ENCODE measurements around the gene EPS8. TPM values are rescaled to one million over a fixed set of nuclear protein-coding genes. Genes with fewer than 3 reads are reported as not detected.

The EPS8 gene
- polyA plus RNA-seq, 3 donors, result 4.1 to 4.8 (median 4.3) TPM

- Histone ChIP-seq H3K27ac (ENCODE audit: low read depth in 1 of 2, low read length in 2 of 2) (no peak overlapping the region), H3K4me3 (replicated peaks in 1 of 3; ENCODE audit: low read depth in 2 of 3, low read length in 3 of 3) (no peak overlapping the region), H3K36me3 (replicated peaks in 1 of 2; ENCODE audit: control insufficient read depth in 1 of 2, insufficient read depth in 2 of 2, low read length in 2 of 2) (peaks cover 22 to 59% of the 10 kb centered on the region in 2 donors), H3K4me1 (ENCODE audit: control insufficient read depth in 1 of 2, insufficient read depth in 2 of 2, low read length in 2 of 2) (peaks cover 0 to 2% of the 10 kb centered on the region in 2 donors), H3K4me2 (replicated peaks; ENCODE audit: extremely low read depth, low read length, poor library complexity, severe bottlenecking) (no peak overlapping the region), H3K9me3 (replicated peaks in 1 of 2; ENCODE audit: control insufficient read depth in 1 of 2, insufficient read depth in 1 of 2, low read length in 2 of 2) (no peaks in the 10 kb centered on the region), H4K20me1 (ENCODE audit: insufficient read depth, low read length) (no peaks in the 10 kb centered on the region), H2AFZ (ENCODE audit: insufficient read depth, low read depth, low read length, poor library complexity, severe bottlenecking) (no peak overlapping the region), H3K79me2 (ENCODE audit: insufficient read depth, low read length) (no peaks in the 10 kb centered on the region), H3K9ac (ENCODE audit: insufficient read depth, low read length, poor library complexity, severe bottlenecking) (no peak overlapping the region), H3K27me3 (ENCODE audit: control insufficient read depth in 2 of 2, insufficient read depth in 2 of 2, low read length in 2 of 2) (no peaks in the 10 kb centered on the region)
- TF ChIP-seq CTCF (IDR thresholded peaks at IDR 0.05), result no peak
- Mint-ChIP-seq H3K27me3 (ENCODE audit: low read depth in 3 of 3) (peaks cover 0 to 6% (median 0%) of the 10 kb centered on the region in 3 donors), H3K36me3 (peaks cover 64 to 69% of the 10 kb centered on the region in 2 donors), H3K27ac (no peak overlapping the region), H3K4me1 (peaks cover 9% of the 10 kb centered on the region), H3K4me3 (no peak overlapping the region), H3K9me3 (no peaks in the 10 kb centered on the region)
- 100% methylated on average over 3 of the region's 8 CpGs for WGBS (ENCODE audit: insufficient coverage)
- intact Hi-C loops (cut with micrococcal nuclease), result loop anchor here (2.0 to 10.0 kb wide), 3 partner anchors 265 to 315 kb away; no protein-coding TSS in a partner anchor
- DNase-seq, result no peak
Measured at GRCh38 chr12:15589328-15590032, 199.7 kb downstream of the EPS8 start.

- peak; percentile 45 to 68 (median 63) for DNase-seq
- H3K4me3 ChIP-seq (replicated peaks in 1 of 3; ENCODE audit: low read depth in 2 of 3, low read length in 3 of 3), result no peak overlapping the region
- no peaks in the 10 kb centered on the region for H3K4me1 Mint-ChIP-seq
- no peaks in the 10 kb centered on the region for H3K79me2 ChIP-seq (ENCODE audit: insufficient read depth, low read length)
- H3K9me3 ChIP-seq (replicated peaks in 1 of 2; ENCODE audit: control insufficient read depth in 1 of 2, insufficient read depth in 1 of 2, low read length in 2 of 2), result no peaks in the 10 kb centered on the region
- H3K36me3 Mint-ChIP-seq, result peaks cover 78 to 83% of the 10 kb centered on the region in 2 donors
- H3K27ac ChIP-seq (ENCODE audit: low read depth in 1 of 2, low read length in 2 of 2), result no peak overlapping the region
- H3K4me2 ChIP-seq (replicated peaks; ENCODE audit: extremely low read depth, low read length, poor library complexity, severe bottlenecking), result no peak overlapping the region
- H2AFZ ChIP-seq (ENCODE audit: insufficient read depth, low read depth, low read length, poor library complexity, severe bottlenecking), result no peak overlapping the region
- WGBS (ENCODE audit: insufficient coverage), result 100% methylated on average over 1 of the region's 3 CpGs
- H3K27ac Mint-ChIP-seq, result no peak overlapping the region
- no peak overlapping the region for H3K9ac ChIP-seq (ENCODE audit: insufficient read depth, low read length, poor library complexity, severe bottlenecking)
- peak; percentile 88 for TF ChIP-seq CTCF (IDR thresholded peaks at IDR 0.05)
- H3K9me3 Mint-ChIP-seq, result peaks cover 0 to 3% (median 0%) of the 10 kb centered on the region in 7 donors
- H4K20me1 ChIP-seq (ENCODE audit: insufficient read depth, low read length), result no peaks in the 10 kb centered on the region
- no peaks in the 10 kb centered on the region for H3K4me1 ChIP-seq (ENCODE audit: control insufficient read depth in 1 of 2, insufficient read depth in 2 of 2, low read length in 2 of 2)
- intact Hi-C loops (cut with micrococcal nuclease), result loop anchor here (2.0 to 10.0 kb wide), 3 partner anchors 52 to 310 kb away; no protein-coding TSS in a partner anchor
- peaks cover 0 to 1% (median under 1%) of the 10 kb centered on the region in 3 donors for H3K27me3 Mint-ChIP-seq (ENCODE audit: low read depth in 3 of 3)
- no peaks in the 10 kb centered on the region for H3K27me3 ChIP-seq (ENCODE audit: control insufficient read depth in 2 of 2, insufficient read depth in 2 of 2, low read length in 2 of 2)
- H3K36me3 ChIP-seq (replicated peaks in 1 of 2; ENCODE audit: control insufficient read depth in 1 of 2, insufficient read depth in 2 of 2, low read length in 2 of 2), result peaks cover 51 to 92% of the 10 kb centered on the region in 2 donors
- no peak overlapping the region for H3K4me3 Mint-ChIP-seq
Measured at GRCh38 chr12:15584366-15585041, 204.7 kb downstream of the EPS8 start.
